ENCODE data around the gene MYH6.

MYH6 gene

GRCh38 chr14:23447361-23448350 lies 39.6 kb upstream of the MYH6 start:
- TF ChIP-seq CTCF (conservative IDR thresholded peaks at IDR 0.05; ENCODE audit: control insufficient read depth, insufficient read depth, low read depth, low read length), result no peak
- DNase-seq (ENCODE audit: low read depth), result no peak
- no peak overlapping the region for H3K4me3 ChIP-seq (ENCODE audit: control insufficient read depth, low read depth, low read length)

GRCh38 chr14:23446291-23446851 lies 38.3 kb upstream of the MYH6 start:
- TF ChIP-seq CTCF (conservative IDR thresholded peaks at IDR 0.05; ENCODE audit: control insufficient read depth, insufficient read depth, low read depth, low read length), result no peak
- DNase-seq (ENCODE audit: low read depth), result no peak
- no peak overlapping the region for H3K4me3 ChIP-seq (ENCODE audit: control insufficient read depth, low read depth, low read length)

- no peak for DNase-seq (ENCODE audit: low read depth)
- no peak for TF ChIP-seq CTCF (conservative IDR thresholded peaks at IDR 0.05; ENCODE audit: control insufficient read depth, insufficient read depth, low read depth, low read length)
- H3K4me3 ChIP-seq (ENCODE audit: control insufficient read depth, low read depth, low read length), result no peak overlapping the region
These were observed 37.7 kb upstream of the MYH6 start for GRCh38 chr14:23445773-23446172.

GRCh38 chr14:23444314-23444713 lies 36.2 kb upstream of the MYH6 start:
- no peak for TF ChIP-seq CTCF (conservative IDR thresholded peaks at IDR 0.05; ENCODE audit: control insufficient read depth, insufficient read depth, low read depth, low read length)
- no peak for DNase-seq (ENCODE audit: low read depth)
- H3K4me3 ChIP-seq (ENCODE audit: control insufficient read depth, low read depth, low read length), result no peak overlapping the region

GRCh38 chr14:23443881-23444280 lies 35.8 kb upstream of the MYH6 start:
- H3K4me3 ChIP-seq (ENCODE audit: control insufficient read depth, low read depth, low read length), result no peak overlapping the region
- no peak for DNase-seq (ENCODE audit: low read depth)
- TF ChIP-seq CTCF (conservative IDR thresholded peaks at IDR 0.05; ENCODE audit: control insufficient read depth, insufficient read depth, low read depth, low read length), result no peak

- no peak for TF ChIP-seq CTCF (conservative IDR thresholded peaks at IDR 0.05; ENCODE audit: control insufficient read depth, insufficient read depth, low read depth, low read length)
- no peak overlapping the region for H3K4me3 ChIP-seq (ENCODE audit: control insufficient read depth, low read depth, low read length)
These were observed 35.3 kb upstream of the MYH6 start for GRCh38 chr14:23443411-23443812.

More at GRCh38 chr14:23443411-23443812, 35.3 kb upstream of the MYH6 start:
- DNase-seq (ENCODE audit: low read depth), result no peak

Measured in fibroblast of mammary gland (primary cell).